Activated T-helper 1 cell treated with anti-CD3 and anti-CD28 coated beads, Interleukin-2, amount 50 U/mL, for 16 hours (primary cell): Measurements from ENCODE around the gene GDF2.

ENCODE experiments used
- DNase-seq, 2 donors: peaks; one replicate each; pipeline ENCODE4 v3.0.0-alpha.2; 2020; ENCODE audit warnings: low read depth in 1 of 2, low spot score in 1 of 2

GDF2 gene

DNA sequence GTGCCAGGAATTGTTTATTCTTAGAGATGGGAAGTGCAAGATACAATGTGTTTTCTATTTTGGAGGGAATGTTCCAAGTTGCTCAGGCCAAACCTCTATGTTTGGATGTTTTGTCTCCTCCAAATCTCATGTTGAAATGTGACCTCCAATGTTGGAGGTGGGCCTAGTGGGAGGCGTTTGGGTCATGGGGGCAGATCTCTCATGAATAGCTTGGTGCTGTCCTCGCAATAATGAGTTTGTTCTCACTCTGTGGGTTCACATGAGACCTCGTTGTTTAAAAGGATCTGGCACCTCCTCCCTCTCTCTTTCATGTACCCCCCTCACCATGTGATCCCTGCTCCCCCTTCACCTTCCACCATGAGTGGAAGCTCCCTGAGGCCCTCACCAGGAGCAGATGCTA, 30.6 kb upstream of the GDF2 start:
- no peak for DNase-seq

DNA sequence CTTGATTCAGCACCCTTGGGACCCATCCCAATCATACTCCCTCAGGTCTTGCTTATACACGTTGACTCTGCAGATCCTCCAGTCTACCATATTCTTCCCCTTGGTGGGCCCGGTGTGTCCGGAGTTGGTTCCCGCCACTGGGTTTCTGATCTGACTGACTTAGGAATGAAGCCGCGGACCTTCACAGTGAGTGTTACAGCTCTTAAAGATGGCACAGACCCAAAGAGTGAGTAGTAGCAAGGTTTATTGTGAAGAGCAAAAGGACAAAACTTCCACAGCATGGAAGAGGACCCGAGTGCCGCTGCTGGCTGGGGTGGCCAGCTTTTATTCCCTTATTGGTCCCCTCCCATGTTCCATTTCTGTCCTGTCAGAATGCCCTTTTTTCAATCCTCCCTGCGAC, 28.2 kb upstream of the GDF2 start:
- no peak for DNase-seq

DNA sequence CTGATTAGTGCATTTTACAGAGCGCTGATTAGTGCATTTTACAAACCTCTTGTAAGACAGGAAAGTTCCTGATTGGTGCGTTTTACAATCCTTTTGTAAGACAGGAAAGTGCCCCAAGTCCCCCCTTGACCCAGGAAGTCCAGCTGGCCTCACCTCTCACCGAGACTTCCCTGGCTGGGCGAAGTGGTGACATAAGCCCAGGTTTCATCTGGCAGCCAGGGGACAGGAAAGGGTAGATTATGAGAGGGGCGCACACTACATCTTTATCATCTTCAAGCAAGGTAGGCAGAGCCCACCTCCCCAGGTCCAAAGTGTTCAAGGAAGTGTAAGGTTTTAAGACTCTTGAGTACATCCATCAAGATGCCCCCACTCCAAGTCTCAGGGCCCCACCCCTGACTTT, 27.8 kb upstream of the GDF2 start:
- DNase-seq, result no peak

DNA sequence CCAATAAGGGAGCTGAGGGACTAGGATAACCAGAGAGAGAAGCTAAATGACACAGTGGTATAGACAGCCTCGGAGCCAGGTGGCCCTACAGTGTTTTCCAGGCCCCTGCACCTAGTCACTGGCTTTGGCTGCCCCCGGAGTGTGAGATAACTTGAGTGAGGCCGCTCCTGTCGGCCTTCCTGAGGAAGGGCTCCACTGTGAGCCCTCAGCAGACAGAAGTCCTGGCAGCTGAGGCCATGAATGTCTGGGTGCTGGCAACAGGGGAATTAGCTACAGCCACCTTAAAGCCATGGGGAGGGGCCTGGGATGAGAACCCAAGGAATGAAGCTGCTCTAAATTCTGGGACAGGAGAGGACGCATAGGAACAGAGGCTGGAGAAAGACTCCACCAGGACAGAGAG, 26.8 kb upstream of the GDF2 start:
- DNase-seq, result no peak

DNA sequence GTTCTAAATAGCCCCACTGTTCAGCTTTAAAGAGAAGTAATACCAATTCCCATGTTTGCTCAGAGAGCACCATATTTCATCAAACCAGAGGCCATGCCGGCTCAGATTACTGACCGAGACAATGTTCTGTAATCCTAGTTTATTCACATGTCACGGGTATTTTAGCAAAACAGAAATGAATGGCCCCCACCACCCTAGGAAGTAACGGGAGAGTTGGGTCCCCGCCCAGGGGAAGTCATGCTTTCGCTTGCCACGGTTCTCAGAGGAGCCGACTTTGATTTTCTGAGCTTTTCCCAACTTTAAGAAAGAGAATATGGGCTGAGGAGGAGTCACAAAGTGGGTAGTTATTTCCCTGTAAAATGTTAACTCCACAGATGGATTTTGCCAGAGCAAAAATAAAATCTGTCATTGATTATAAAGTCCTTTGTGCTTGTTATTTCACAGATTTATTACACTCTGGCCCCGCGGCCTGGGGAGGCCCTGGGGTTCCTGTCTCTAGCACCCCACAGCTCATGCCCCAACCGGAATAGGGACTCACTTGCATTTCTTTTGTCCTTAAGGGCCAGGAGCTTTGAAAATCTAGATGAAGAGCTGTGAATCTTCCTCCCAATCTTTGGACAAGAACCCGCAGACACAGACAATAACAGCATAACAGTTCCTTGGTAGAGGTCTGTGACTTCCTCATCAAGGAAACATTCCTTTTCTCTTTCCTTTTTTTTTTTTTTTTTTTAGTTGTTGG, 25.9 kb upstream of the GDF2 start:
- DNase-seq, result no peak

DNA sequence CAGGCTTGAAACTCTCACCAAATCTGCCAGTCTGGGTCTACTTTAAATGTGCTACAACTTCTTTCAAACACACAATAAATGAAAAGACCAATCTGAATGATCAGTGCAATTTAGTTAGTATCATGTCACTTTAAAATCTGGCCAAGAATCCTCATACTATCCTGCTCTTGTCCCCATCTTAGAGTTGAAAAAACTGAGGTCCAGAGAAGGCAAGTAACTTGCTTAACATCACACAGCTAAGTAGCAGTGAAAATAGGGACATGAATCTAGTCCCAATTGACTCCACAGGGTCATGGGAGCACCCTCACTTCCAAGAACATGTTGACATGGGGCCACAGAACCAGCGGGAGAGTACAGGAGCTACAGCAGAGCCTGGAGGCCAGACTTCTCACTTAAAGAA, 25.3 kb upstream of the GDF2 start:
- no peak for DNase-seq

DNA sequence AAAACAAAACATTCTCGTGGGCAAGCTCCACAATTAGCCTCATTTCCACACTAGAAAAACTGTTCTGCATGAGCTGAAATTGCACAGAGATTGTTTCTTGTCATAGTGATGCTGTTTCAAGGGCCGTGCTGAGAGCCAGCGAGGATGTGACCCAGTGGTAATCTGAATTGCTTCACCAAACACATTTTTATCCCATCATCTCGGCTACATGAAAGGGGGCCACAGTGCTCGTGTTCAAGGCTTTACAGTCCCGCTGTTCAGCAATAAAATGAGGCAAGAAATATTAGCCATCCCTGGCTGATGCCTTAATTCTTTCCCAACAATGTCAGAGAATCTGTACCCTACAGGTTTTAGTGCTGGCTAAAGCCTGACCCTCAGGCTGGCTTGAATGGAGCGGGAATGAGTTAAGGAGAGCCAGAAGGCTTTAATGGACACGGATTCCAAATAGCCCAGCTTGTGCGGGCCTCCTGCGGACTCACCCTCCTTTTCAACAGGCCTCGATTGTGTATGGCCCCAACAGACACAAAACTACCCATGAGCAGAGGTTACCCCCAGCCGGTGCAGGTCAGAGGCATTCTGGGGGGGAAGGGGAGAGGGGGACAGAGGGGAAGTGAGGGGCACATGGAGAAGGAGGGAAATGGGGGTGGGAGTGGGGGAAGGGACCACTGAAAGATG, 24.3 kb upstream of the GDF2 start:
- DNase-seq, result no peak

DNA sequence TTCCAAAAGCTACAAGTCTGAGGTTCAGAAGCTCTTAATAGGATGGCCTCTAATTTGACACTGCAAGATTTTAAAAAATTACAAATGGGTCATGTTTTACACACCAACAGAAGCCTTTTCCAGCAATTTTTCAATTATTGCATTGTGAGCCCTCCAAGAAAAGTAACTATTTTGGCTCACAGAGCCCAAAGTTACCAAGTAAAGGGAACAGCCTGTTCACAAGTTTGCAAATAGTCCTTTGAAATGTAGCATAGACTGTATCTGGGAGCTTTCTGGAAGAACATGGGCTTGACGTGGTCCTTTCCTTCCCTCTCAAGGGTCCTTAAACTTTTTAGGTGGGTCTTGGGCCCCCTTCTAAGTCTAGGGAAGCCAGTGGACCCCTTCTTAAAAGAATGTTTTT, 23.5 kb upstream of the GDF2 start:
- DNase-seq, result no peak

DNA sequence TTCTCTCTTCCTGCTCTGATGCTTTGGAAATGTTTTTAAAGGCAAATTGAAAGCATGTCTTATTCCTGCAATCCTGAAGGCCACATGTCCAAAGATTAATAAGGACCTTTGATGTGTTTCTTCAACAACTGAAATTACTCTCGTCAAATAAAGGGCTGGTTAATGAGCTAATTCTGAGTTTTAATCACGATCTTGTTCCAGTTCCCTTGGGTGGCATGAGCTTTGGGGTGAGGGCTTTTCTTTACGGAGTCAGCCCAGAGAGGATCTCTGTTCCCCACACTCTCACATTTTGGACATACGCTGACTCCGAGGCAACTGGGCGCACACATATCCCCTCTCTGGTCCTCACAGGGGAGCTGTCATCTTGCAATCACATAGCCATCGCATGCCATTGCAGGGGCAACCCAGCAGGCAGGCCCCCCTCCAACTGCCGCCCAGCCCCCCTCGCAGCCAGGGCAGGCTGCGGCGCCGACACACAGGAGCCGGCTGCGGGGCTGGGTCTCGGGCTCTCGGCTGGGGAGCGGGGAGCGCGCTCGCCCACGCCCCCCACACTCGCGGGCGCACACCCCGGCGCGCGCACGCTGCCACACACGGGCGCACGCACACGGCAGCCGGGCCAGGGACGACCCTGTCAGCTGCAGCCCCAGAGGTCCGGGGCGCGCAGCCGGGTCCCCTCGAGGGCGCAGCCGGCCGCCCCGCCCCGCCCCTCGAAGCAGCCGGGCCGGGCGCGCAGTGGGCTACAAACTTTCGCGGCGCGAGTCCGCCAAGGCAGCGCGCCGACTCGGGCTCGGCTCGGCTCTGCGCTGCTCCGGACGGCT, 22.4 kb upstream of the GDF2 start, which contains the start of gene GDF10:
GDF10 (plus strand) TSS at position 587 of the 818 bp plus-strand sequence. CDS start 455 bp downstream, outside the sequence.
- no peak for DNase-seq

DNA sequence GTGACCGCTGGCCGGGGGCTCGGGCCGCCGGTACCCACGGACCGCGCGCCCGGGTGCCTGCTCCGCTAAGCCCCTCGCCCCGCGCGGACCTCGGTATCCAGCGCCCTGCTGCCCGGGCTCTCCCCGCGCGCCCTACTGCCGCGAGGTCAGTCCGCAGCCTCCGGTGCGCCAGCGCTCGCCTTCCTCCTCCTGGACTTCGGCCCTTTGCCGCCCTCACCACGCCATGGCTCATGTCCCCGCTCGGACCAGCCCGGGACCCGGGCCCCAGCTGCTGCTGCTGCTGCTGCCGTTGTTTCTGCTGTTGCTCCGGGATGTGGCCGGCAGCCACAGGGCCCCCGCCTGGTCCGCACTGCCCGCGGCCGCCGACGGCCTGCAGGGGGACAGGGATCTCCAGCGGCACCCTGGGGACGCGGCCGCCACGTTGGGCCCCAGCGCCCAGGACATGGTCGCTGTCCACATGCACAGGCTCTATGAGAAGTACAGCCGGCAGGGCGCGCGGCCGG, 21.8 kb upstream of the GDF2 start:
- no peak for DNase-seq

DNA sequence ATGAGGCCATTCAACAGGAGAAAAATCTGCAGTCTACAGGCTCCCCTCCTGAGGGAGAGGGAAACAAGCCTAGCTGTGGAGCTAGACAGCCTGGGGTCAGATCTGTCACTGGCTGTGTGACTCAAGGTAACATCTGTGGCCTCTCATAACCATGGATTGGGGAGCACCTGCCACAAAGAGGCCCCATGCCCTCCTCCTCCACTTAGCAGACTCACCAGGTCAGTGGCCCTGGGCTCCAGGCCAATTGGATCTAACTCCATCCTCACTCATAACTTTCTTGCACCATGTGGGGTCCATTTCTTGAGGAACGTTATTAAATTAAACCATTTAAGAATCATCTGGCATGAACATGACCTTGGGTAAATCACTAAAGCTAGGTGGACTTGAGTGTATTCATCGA, 20.4 kb upstream of the GDF2 start:
- DNase-seq, result no peak

DNA sequence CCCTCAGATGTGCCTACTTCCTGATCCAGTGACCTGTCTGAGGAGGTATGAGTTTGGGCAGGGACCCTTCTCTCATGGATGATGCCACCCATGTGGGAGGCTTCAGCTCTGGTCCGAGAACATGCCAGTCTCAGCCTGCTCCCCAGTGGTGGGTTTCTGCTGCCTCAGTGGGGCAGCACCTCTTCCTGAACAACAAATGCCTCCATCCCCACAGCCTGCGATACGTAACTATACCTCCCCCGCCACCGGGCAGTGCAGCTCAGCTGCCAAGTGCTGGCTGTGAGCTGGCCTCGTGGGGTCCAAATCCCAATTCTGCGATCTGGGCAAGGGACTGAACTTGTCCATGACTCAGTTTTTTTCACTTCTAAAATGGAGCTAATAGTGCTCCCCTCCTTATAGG, 19.1 kb upstream of the GDF2 start:
- DNase-seq, result no peak

DNA sequence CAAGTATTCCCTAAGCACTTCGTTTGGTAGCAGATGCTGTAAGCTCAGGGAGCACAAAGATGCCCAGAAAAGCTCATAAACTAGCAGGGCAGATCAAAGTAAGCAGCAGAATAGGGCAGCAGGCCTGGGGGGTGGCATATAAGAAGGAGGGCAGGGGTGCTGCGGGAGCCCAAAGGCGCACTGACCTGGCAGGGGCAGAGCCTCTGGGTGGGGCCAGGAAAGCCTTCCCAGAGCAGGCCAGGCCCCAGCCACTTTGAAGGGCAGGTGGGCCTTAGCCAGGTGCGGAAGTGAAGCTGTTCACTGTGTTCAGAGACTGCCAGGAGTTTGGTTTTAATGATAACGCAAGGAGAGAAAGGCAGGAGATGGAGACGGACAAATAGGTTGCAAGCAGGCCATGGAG, 18.4 kb upstream of the GDF2 start:
- no peak for DNase-seq

DNA sequence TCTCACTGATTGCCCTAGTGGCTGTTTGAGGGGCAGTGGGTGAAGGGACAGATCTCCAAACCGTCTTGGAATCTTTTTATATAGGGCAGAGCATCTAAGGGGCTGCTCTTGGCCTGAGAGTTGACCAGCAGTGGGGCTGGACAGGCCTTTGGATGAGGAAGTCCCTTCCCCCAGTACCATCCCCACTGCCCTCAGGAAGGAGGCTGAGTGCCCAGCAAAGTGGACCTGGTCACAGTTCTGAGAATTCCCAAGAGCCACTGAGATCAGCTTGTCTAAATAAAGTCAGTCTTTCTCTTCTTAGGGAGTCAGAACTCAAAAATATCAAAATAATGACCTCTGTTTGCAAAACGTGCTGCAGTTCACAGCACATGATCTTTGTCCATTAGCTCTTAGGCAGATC, 16.7 kb upstream of the GDF2 start:
- DNase-seq, result no peak

DNA sequence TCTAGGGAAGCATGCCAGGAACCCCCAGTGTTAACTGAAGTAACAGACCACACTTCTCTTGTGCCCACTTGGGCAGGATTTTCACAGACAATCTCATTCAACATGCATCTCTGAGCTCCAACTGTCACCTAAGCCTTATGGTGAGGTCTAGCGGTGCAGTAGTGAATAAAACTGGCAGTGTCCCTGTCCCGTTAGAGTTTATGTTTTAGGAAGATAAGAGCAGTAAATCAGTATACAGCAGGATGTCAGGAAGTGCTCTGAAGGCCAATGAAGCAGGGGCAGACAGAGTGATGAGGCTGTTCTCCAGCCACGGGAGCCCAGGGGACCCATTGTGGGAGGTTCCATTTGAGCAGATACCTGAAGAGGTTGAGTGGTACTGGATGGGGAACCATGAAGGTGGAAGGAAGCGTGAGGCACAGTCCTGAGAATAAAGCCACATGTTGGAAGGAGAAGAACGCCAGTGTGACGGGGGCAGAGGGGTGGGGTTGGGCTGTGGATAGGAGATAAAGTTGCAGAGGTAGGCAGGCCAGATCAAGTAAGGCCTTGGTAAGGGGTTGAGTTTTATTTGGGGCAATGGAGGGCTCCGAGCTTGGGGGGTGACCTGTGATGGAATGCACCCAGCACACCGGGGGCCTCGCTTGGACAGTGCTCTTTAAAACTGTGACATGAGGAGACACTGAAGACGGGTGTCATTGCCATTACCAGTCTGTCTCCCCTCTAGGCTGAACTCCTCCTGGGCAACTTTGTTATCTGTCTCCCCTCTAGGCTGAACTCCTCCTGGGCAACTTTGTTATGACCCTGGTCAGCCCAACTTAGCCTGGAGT, 15.7 kb upstream of the GDF2 start:
- DNase-seq, result no peak

DNA sequence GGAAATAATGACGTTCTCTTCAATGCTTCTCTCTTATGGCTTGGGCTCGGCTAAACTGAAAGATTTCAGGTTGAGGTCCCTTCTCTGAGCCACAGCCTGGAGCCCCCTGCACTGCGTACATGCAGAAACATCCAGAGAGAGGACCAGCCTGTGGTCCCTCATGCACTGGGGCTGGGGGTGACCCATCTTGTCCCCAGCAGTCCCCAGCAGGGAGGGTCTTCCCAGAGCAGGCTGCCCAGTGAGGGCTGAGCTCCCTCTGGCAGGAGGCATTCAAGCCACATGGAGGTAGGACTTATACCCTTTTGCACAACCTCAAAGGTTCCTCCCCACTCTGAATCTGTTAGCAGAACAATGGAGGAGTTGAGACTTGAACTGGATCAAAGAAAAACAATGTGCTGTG, 14.9 kb upstream of the GDF2 start:
- no peak for DNase-seq

DNA sequence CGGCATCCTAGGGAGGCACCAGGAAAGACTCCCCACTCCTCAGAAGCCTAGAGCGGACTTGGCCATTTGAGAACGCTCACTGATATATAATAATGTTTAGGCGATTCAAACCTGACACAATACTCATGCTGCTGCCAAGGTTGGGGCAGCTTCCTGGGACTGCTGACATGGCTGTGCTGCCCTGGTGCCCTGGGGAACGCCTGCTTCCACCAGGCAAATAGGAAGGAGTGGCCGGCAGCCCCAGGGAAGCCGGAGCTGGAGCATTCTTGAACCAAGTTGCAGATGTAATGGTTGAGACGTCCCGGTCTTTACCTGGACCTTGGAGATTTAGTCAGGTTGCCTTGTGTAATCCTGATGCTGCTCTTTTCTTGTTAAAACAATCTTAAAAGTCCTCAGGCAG, 13.5 kb upstream of the GDF2 start:
- no peak for DNase-seq

DNA sequence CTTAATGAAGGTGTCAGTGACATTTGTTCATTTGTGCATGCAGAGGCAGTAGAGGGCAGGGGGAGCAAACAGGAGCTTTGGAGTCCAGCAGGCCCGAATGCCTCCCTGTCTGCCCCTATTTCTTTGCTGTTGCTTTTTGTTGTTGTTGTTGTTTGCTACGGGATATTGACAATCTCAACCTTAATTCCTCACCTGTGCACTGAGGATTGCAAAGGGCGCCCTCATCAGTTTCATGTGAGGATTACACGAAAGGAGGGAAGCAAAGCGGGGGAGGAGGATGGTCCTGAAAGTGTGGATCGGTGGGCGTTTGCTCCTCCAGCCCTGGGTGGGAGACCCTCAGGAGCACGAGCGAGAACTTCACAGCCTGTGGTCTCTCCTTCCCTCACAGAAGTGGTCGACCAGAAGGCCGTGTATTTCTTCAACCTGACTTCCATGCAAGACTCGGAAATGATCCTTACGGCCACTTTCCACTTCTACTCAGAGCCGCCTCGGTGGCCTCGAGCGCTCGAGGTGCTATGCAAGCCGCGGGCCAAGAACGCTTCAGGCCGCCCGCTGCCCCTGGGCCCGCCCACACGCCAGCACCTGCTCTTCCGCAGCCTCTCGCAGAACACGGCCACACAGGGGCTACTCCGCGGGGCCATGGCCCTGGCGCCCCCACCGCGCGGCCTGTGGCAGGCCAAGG, 12.7 kb upstream of the GDF2 start:
- no peak for DNase-seq

DNA sequence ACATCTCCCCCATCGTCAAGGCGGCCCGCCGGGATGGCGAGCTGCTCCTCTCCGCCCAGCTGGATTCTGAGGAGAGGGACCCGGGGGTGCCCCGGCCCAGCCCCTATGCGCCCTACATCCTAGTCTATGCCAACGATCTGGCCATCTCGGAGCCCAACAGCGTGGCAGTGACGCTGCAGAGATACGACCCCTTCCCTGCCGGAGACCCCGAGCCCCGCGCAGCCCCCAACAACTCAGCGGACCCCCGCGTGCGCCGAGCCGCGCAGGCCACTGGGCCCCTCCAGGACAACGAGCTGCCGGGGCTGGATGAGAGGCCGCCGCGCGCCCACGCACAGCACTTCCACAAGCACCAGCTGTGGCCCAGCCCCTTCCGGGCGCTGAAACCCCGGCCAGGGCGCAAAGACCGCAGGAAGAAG, 12.2 kb upstream of the GDF2 start:
- DNase-seq, result no peak

DNA sequence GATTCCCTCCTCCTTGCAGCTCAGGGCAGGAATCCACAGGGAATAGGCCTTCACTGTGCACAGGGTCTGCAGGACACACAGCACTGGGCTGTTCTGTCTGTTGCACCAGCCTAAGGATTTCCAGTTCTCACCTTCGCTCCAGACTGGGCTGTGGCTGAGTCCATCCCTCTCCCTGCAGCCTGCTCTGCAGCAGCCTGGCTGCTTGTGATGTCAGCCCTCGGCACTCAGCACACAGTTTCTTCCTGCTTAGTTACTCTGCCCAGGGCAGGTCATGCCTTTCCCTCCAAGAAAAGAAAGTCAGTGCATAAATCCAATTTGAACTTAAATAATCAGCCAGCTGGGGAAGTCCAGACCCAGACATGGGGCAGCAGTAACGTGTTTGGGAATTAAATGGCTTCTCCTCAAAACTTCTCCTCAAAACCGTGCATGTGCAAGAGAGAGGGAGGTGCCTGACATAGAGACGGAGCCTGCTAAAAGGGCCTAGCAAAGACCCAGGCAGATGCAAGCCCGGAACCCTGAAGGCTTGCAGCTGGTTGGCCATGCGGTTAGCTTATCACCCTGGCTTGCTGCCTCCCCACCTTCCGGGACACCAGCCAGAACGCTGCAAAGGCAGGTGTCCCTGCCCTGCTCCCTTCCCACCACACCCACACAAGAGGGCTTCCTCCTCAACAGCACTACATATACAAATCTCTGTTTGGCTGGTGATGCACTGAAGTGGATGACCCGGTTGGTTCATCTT, 10.9 kb upstream of the GDF2 start:
- peak in 1 of 2 donors; percentile 35 for DNase-seq
